Prostate gland (tissue), 2 donors: ENCODE results near the gene ACSM6. TPM values are rescaled to one million over a fixed set of nuclear protein-coding genes. Genes with fewer than 3 reads are reported as not detected.

ENCODE experiments used
- DNase-seq: peaks from one replicate; pipeline ENCODE4 v3.0.0-alpha.2; 2019; ENCODE audit warnings: low spot score
- H3K27ac ChIP-seq, 2 donors: fragments of 200-600 bp; sonication (generic); 2 replicates each; pipeline ENCODE4 v1.5.1; 2017 to 2019
- H3K27me3 ChIP-seq: fragments of 200-600 bp; sonication (generic); replicated peaks from 2 replicates; pipeline ENCODE4 v1.5.1; 2019; ENCODE audit not compliant: insufficient read depth
- H3K36me3 ChIP-seq, 2 donors: fragments of 200-600 bp; sonication (generic); 1 replicate in 1 of 2; 2 replicates in 1 of 2; pipeline versions ENCODE4 v1.5.1 to v1.8.1; 2017 to 2019
- H3K4me1 ChIP-seq: fragments of 200-600 bp; sonication (generic); replicated peaks from 2 replicates; pipeline ENCODE4 v1.5.1; 2019
- H3K4me3 ChIP-seq, 2 donors: fragments of 200-600 bp; sonication (generic); 2 replicates each; pipeline ENCODE4 v1.5.1; 2017 to 2019
- H3K9me3 ChIP-seq: fragments of 200-600 bp; sonication (generic); 2 replicates; pipeline ENCODE4 v1.5.1; 2017
- POLR2A ChIP-seq: fragments of 450-650 bp; IDR thresholded peaks from one replicate; pipeline ENCODE4 v1.6.1; 2016; ENCODE audit warnings: antibody characterized with exemption, mild to moderate bottlenecking
- POLR2AphosphoS5 ChIP-seq: sonication (generic); formaldehyde crosslinking; IDR thresholded peaks from one replicate; pipeline ENCODE4 v1.6.1; 2017; ENCODE audit warnings: antibody characterized with exemption
- WGBS: methylation state at CpG from one replicate; pipeline ENCODE4 v1.1.5; 2018; 5-methylcytosine and 5-hydroxymethylcytosine counted together
- intact Hi-C: fragments of 100-400 bp; cut with DNase I; formaldehyde crosslinking; loops from one replicate; pipeline ENCODE4 v1.14.2; 2022
- total RNA-seq, 2 donors: library from RNA; depleted of rRNA; stranded (reverse); fragments of >200 nt; gene quantifications; one replicate each; pipeline ENCODE4 v1.1.0, GENCODE V29; 2016
- TF ChIP-seq, protein P1 (sequence below), 4 experiments: fragments of 200-600 bp in 2 of 4; fragments of 450-650 bp in 2 of 4; sonication (generic) in 2 of 4; IDR thresholded peaks; 1 replicate in 3 of 4; 2 replicates in 1 of 4; pipeline ENCODE4 v1.5.1; 2016 to 2019; ENCODE audit warnings: antibody characterized with exemption in 4 of 4, mild to moderate bottlenecking in 2 of 4, moderate library complexity in 2 of 4

The ACSM6 gene
- total RNA-seq, 2 donors from 2014 or later: not detected

DNA sequence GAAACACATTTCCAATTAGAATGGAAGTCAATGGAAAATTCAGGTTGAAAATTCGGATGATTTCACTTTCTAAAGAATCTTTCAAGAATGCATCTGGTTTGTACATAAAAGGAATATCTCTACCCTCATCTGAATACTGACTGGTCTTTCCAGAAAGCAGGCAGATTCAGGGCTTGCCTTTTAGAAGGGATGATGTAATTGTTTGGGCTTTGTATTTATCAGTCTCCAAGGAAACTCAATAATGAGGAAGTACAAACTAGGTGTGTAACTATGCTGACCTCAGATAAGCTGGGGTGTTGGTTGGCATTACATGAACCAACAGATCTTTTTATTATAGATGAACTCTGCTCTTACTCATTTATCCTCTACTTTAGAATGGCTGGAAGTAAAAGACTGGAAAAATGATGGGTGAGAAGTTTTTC is 72.6 kb downstream of the ACSM6 start:
- Histone ChIP-seq H3K36me3 (no peaks in the 10 kb centered on the region), H3K4me3 (no peak overlapping the region), H3K9me3 (no peaks in the 10 kb centered on the region), H3K27ac (peak overlapping the region; percentile 0 to 26), H3K27me3 (no peaks in the 10 kb centered on the region), H3K4me1 (no peaks in the 10 kb centered on the region)
- DNase-seq: no peak
- TF ChIP-seq POLR2A (peak; percentile 2), POLR2AphosphoS5 (peak; percentile 61)
- TF ChIP-seq, protein P1, sequence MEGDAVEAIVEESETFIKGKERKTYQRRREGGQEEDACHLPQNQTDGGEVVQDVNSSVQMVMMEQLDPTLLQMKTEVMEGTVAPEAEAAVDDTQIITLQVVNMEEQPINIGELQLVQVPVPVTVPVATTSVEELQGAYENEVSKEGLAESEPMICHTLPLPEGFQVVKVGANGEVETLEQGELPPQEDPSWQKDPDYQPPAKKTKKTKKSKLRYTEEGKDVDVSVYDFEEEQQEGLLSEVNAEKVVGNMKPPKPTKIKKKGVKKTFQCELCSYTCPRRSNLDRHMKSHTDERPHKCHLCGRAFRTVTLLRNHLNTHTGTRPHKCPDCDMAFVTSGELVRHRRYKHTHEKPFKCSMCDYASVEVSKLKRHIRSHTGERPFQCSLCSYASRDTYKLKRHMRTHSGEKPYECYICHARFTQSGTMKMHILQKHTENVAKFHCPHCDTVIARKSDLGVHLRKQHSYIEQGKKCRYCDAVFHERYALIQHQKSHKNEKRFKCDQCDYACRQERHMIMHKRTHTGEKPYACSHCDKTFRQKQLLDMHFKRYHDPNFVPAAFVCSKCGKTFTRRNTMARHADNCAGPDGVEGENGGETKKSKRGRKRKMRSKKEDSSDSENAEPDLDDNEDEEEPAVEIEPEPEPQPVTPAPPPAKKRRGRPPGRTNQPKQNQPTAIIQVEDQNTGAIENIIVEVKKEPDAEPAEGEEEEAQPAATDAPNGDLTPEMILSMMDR (IDR thresholded peaks at IDR 0.05): no peak
- 17% methylated on average over 1 of the region's 1 CpG for WGBS
- intact Hi-C loops: no loop called here

DNA sequence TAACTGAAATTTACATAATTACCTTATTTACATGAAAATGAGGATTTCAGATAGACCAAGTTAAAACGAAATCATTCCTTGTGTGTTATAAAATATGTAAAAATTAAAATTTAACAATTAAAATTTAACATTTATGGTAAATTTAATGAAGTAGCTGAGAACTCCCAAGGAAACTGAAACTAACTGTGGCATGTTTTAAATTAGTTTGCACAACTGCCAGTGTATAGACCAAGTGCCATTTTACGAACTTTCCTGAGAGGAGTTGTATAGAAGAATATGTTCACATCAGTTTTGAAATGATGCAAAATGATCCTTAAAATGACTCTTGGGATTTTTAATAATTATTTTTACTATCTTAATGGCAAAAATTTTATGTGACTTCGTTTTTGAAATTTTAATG is 73.2 kb downstream of the ACSM6 start:
- H3K4me3 ChIP-seq: no peak overlapping the region
- intact Hi-C loops: no loop called here
- no peaks in the 10 kb centered on the region for H3K36me3 ChIP-seq
- H3K4me1 ChIP-seq: no peaks in the 10 kb centered on the region
- H3K27ac ChIP-seq: no peak overlapping the region
- no peaks in the 10 kb centered on the region for H3K27me3 ChIP-seq
- WGBS: 92% methylated on average over 3 of the region's 3 CpGs
- H3K9me3 ChIP-seq: no peaks in the 10 kb centered on the region
- TF ChIP-seq POLR2A (no peak), POLR2AphosphoS5 (no peak)
- TF ChIP-seq, protein P1 (IDR thresholded peaks at IDR 0.05): no peak
- no peak for DNase-seq

DNA sequence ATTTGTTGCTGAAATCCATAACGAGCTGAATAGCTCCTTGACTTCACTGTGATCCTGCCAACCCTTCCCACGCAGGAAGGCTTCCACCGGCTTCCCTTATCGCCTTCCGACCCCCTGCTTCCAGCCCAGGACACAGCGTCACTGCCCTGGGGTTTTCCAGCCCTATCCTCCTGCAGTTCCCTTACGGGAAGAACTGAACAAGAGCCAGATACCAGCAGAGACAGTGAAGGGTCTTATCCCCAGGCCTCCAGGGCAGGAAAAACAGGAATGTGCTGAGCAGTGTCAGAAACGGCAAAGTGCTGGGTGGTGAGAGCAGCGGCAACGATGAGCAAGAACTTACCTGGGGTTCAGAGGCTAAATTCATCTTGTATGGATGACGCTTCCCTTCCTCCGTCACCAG is 74.4 kb downstream of the ACSM6 start:
- Histone ChIP-seq H3K4me1 (no peaks in the 10 kb centered on the region), H3K4me3 (no peak overlapping the region), H3K27ac (peak overlapping the region; percentile 42 to 45), H3K36me3 (no peaks in the 10 kb centered on the region), H3K9me3 (no peaks in the 10 kb centered on the region), H3K27me3 (no peaks in the 10 kb centered on the region)
- 64% methylated on average over 12 of the region's 12 CpGs for WGBS
- DNase-seq: no peak
- TF ChIP-seq, protein P1 (IDR thresholded peaks at IDR 0.05): no peak
- peak; percentile 10 for TF ChIP-seq POLR2AphosphoS5
- intact Hi-C loops: no loop called here

DNA sequence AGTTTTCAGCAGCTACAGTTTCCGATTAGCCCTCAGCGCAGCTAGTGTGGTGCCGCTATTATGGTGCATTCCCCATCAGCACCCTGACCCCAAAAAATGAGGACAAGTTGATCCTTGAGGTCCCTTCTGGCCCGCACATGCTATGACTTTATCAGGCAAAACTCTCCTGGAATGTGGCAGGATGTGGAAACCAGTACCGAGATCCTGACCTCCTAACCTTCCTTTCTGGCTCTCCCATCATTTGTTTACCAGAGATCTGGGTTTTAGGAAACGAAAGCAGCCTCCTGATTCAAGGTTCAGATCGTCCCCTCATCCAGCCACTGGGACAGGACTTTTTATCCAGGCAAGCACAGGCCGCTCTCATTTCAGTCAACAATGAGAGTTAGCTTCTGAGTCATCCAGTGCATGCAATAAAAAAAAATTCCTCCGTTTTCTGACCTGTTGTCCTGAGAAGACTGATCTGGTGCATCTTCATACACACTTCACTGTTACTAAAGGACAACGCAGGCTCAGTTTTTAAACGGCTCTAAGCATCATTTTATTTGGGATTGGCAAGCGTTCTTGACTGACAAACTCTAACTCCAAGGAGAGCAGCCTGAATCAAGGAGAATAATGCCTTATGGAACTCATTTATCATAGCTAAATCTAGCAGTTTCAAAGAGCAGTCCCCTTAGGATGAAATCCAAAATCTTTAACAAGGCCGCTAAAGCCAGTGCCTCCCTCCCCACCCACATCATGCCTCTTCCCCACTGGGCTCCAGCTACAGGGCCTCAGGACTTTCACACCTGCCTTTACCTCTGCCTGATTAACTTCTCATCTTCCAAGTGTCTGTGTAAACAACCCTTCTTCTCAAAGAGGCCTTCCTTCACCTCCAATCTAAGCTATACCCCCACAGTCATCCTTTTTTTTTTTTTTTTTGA is 79.6 kb downstream of the ACSM6 start:
- TF ChIP-seq POLR2AphosphoS5: peak; percentile 88
- TF ChIP-seq, protein P1 (IDR thresholded peaks at IDR 0.05): no peak
- peak; percentile 68 for DNase-seq
- H3K27me3 ChIP-seq: no peaks in the 10 kb centered on the region
- no peak overlapping the region for H3K4me3 ChIP-seq
- no peaks in the 10 kb centered on the region for H3K36me3 ChIP-seq
- peak overlapping the region; percentile 61 to 74 for H3K27ac ChIP-seq
- intact Hi-C loops: no loop called here
- H3K9me3 ChIP-seq: no peaks in the 10 kb centered on the region
- H3K4me1 ChIP-seq: no peaks in the 10 kb centered on the region
- WGBS: 19% methylated on average over 13 of the region's 13 CpGs
